SK-N-MC (cell line): ENCODE results near the gene TACC3.

Experiments used
- EZH2 ChIP-seq: fragments of 200-600 bp; sonication (generic); IDR thresholded peaks from one replicate; pipeline ENCODE4 v1.6.1; 2017; ENCODE audit warnings: antibody characterized with exemption
- POLR2AphosphoS5 ChIP-seq: IDR thresholded peaks from 2 replicates; pipeline ENCODE4 v1.6.1; 2012; ENCODE audit warnings: mild to moderate bottlenecking, low read depth, low read length, borderline replicate concordance

GRCh38 chr4:1765409-1766072 is 44.2 kb downstream of the TACC3 start:
- TF ChIP-seq EZH2 (no peak), POLR2AphosphoS5 (no peak)
